GM12875 (cell line): Measurements from ENCODE around the gene ABCC6.
"Not testable (repeated sequence)": the region's sequence is repeated elsewhere in the genome, so short reads cannot be mapped to it uniquely, and the experiment has no call there.

Experiments used
- H3K4me3 ChIP-seq: one replicate; pipeline ENCODE4 v1.5.1; 2011; ENCODE audit warnings: low read depth, low read length, control low read depth
- CTCF ChIP-seq: IDR thresholded peaks from 2 replicates; pipeline ENCODE4 v1.5.1; 2011; ENCODE audit warnings: low read depth, mild to moderate bottlenecking, control low read depth, inconsistent platforms, low read length, moderate library complexity, borderline replicate concordance; ENCODE audit not compliant: insufficient read depth

The ABCC6 gene

GRCh38 chr16:16166949-16167348, 56.3 kb downstream of the ABCC6 start:
- H3K4me3 ChIP-seq, result no peak overlapping the region
- no peak for TF ChIP-seq CTCF

DNA sequence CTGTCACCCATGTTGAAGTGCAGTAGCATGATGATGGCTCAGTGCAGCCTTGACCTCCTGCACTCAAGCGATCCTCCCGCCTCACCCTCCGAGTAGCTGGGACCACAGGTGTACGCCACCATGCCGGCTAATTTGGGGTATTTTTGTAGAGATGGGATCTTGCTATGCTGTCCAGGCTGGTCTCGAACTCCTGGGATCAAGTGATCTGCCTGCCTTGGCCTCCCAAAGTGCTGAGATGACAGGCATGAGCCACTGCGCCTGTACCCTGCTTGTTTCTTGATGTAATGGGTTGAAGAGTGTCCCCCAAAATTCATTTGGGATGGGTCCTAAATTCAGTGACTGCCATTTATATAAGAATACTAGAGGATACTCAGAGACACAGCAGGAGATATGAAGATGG, 57.2 kb downstream of the ABCC6 start:
- no peak for TF ChIP-seq CTCF
- H3K4me3 ChIP-seq, result no peak overlapping the region

DNA sequence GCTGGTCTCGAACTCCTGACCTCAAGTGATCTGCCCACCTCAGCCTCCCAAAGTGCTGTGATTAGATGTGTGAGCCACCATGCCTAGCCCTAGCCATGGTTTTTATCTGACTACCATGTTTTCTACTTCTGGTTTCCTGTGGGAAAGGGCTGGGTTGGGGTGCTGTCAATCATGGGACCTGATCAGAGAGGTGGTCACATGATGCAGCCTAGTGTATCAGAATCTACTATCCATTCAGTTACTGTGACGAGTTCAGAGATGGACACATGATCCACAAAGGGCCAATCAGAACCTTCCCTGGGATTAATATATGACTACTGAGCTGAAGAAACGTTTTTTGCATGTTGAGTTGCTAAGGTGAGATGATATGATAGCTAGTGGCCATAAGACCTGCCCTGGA, 59.1 kb downstream of the ABCC6 start:
- TF ChIP-seq CTCF, result no peak

GRCh38 chr16:16163571-16163970, 59.7 kb downstream of the ABCC6 start:
- H3K4me3 ChIP-seq, result no peak overlapping the region
- no peak for TF ChIP-seq CTCF

More for the DNA sequence above, 59.1 kb downstream of the ABCC6 start:
- H3K4me3 ChIP-seq, result no peak overlapping the region

DNA sequence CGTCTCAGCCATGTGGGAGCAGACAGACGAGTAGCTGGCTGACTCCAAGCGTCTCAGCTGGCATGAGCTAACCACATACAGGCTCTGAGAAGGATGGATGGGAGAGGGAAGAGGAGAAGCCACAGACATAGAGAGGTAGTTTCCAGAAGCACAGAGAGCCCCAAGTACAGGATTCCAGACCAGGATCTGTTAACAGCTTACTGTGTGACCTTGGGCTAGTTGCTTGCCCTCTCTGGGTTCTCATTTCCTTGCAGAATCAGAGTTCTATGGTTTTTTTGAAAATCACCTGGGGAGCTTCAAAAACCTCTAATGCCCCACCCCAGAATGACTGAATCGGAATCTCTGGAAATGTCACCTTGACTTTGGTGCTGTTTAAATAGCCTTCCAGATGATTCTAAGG, 60.2 kb downstream of the ABCC6 start:
- H3K4me3 ChIP-seq, result no peak overlapping the region
- TF ChIP-seq CTCF, result no peak

- H3K4me3 ChIP-seq, result no peak overlapping the region
These were observed 60.7 kb downstream of the ABCC6 start for GRCh38 chr16:16162591-16162990.

GRCh38 chr16:16161840-16162239, 61.5 kb downstream of the ABCC6 start:
- not testable (repeated sequence) for H3K4me3 ChIP-seq

More at GRCh38 chr16:16162591-16162990, 60.7 kb downstream of the ABCC6 start:
- TF ChIP-seq CTCF, result no peak

GRCh38 chr16:16161319-16161718, 62.0 kb downstream of the ABCC6 start:
- TF ChIP-seq CTCF, result no peak
- H3K4me3 ChIP-seq, result no peak overlapping the region
